Gastroesophageal sphincter (tissue), 3 donors: ENCODE measurements around the gene CLIC4.

Experiments
- CTCF ChIP-seq, 4 experiments: fragments of 200-600 bp in 2 of 4; fragments of 450-650 bp in 2 of 4; sonication (generic) in 1 of 4; IDR thresholded peaks; one replicate each; pipeline ENCODE4 v1.5.1; 2017 to 2019; ENCODE audit warnings: antibody characterized with exemption in 4 of 4, mild to moderate bottlenecking in 2 of 4, moderate library complexity in 2 of 4
- EP300 ChIP-seq: sonication (generic); formaldehyde crosslinking; IDR thresholded peaks from one replicate; pipeline ENCODE4 v1.6.1; 2017; ENCODE audit warnings: antibody characterized with exemption, mild to moderate bottlenecking
- POLR2A ChIP-seq, 2 donors: fragments of 450-650 bp; IDR thresholded peaks; one replicate each; pipeline ENCODE4 v1.6.1; 2017; ENCODE audit warnings: antibody characterized with exemption in 2 of 2, mild to moderate bottlenecking in 2 of 2, moderate library complexity in 1 of 2
- POLR2AphosphoS5 ChIP-seq: sonication (generic); formaldehyde crosslinking; IDR thresholded peaks from one replicate; pipeline ENCODE4 v1.6.1; 2017; ENCODE audit warnings: antibody characterized with exemption

GRCh38 chr1:24890887-24891286 lies 145.6 kb downstream of the CLIC4 start:
- no peak for TF ChIP-seq EP300
- TF ChIP-seq POLR2A (IDR thresholded peaks at IDR 0.05) = no peak
- no peak for TF ChIP-seq CTCF (IDR thresholded peaks at IDR 0.05)
- no peak for TF ChIP-seq POLR2AphosphoS5
